GM18526 (cell line): ENCODE data around the gene ATF7.
A peak's percentile ranks its signal among the peaks of the same experiment; 100 is the strongest.

Experiments
- POLR2A ChIP-seq: IDR thresholded peaks from 3 replicates; pipeline ENCODE4 v1.6.1; 2011; ENCODE audit not compliant: insufficient read length; ENCODE audit errors: extremely low read depth

ATF7 gene

DNA sequence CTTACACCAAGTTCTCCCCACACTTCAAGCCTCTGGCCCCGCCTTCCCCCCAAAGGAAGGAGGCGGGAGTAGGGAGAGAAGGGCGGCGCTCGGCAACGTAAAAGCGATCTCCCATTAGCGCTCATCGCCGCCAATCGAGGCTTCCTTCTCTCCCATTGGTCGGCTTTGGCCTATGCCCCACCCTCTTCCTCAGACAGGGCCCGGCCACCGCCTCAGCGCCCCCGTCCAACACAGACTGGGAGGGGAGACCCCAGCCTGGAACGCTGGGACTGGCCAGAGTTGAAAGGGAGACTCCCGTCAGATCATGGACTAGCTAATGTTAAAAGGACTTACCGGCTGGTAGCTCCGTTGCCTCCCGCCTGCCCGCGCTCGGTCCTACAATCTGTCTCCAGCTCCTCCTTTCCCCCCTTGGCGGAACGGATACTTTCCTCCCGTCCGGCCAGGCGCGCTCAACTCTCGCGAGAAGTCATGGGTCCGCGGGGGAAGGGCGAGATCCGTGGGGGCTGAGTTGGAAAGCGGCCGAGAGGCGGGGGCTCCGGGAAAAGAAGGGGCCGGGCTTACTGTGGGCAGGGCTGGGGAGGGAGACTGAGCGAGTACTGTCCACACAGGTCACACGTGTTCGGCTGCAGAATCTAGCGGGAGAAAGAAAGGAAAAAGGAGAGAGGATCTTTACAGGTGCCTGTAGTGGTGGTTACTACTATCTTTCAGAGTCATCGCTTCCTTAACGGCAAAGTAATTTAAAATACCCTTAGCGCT, at the start of gene ATF7:
Gene ATF7 (minus strand): TSS at position 437 of the 756 bp plus-strand sequence. CDS start 25,382 bp downstream, outside the sequence.
- peak; percentile 55 for TF ChIP-seq POLR2A

- no peak for TF ChIP-seq POLR2A
Measured at GRCh38 chr12:53674977-53675700, 49.0 kb upstream of the ATF7 start.

DNA sequence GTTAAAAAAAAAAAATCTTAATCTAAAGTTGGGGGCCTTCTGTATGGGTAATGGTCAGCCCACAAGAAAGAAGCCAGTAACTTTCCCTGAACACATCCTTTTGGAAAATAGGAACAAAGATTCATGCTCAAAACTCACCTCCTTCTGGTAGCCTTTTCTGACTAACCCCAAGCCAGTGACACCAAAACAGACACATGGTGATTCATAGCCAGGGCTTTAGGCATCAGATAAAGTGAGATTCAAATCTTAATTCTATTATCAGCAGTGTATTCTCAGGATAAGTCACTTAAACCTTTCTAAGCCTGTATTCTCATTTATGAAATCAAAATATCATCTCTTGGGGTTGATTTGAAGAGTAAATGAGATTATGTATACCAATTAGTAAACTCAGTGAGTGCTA, 44.8 kb upstream of the ATF7 start:
- no peak for TF ChIP-seq POLR2A

GRCh38 chr12:53670308-53670707, 44.1 kb upstream of the ATF7 start:
- TF ChIP-seq POLR2A: no peak

DNA sequence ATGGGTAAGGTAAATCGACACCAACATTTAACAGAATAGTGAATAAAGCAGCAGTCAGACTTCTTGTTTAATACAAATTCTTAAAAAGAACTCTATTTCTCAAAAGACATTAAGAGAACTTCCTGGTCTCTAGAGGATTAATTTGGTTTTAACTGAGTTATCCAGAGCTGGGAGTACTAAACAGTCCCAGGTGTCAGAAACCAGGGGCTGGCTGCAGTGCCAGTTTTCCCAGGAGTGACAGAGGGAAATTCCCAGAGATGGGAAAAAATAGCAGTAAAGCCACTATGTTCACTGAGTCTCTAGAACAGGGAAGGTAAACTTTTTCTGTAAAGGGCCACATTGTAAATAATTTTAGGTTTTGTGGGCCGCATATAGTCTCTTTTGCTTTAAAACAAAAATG, 40.9 kb upstream of the ATF7 start:
- no peak for TF ChIP-seq POLR2A

DNA sequence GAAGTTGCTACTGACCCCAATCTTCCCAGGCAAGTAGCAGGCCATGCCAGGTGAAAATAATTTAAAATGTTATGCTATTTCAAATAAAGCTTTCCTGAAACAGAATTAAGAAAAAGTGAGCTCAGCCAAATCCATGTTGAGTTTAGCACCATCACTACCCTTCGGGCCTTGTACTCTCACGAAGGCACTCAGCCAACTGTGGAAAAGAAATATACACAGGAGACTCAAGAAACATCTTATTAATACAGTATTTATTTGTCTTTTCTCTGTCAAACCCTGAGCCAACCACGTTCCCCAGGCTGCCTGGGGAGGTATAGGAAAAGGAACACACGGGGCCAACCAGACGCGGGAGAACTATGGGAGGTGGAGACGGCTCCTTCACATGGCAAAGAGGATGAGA, 38.8 kb upstream of the ATF7 start:
- no peak for TF ChIP-seq POLR2A

DNA sequence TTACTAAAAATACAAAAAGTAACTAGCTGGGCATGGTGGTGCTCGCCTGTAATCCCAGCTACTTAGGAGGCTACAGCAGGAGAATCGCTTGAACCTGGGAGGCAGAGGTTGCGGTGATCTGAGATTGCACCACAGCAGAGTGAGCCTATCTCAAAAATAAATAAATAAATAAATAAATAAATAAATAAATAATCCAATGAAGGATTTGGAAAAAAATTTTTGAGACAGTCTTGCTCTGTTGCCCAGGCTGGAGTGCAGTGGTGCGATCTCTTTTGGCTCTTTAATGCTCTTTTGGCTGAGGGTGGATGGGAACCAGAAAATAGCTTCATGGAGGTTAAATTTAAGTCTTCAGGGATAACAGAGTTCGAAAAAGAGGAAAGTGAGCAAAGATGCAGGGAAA, 38.0 kb upstream of the ATF7 start:
- TF ChIP-seq POLR2A: no peak

DNA sequence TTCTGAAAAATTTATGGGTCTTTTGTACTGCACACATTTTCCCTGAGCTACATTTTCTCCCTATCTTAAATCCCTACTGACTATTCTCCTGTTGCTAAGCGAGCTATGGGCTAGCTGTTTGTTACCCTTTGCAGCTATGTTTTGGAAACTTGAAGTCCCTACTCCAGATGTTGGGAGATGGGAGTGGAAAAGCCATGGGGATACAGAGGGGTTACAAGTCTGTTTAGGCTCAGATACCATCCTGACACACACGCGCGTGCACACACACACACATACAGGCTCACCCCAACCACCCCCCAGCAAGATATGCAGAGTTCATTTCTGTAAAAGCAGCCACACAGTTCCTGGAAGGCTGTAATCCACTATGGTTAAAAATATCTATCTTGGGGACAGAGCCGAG, 33.9 kb upstream of the ATF7 start:
- no peak for TF ChIP-seq POLR2A

DNA sequence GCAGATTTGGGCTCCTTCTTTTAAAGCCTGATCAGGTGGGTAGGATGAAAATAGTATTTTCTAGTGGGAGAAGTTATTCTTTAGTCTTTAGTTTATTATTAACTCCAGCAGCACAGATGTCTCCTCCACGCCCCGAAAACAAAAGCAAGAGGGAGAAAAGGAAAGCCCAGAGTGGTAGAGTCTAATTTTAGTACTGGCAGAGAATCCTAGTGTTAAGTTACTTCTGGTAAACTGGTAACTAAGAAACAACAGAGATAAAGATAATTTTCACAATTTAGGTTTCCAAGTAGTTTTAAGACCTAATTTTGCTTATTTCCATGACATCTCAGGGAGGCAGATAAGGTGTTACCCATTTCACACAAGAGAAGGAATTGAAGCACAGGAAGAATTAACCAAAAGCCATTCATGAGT, 33.4 kb upstream of the ATF7 start:
- no peak for TF ChIP-seq POLR2A

DNA sequence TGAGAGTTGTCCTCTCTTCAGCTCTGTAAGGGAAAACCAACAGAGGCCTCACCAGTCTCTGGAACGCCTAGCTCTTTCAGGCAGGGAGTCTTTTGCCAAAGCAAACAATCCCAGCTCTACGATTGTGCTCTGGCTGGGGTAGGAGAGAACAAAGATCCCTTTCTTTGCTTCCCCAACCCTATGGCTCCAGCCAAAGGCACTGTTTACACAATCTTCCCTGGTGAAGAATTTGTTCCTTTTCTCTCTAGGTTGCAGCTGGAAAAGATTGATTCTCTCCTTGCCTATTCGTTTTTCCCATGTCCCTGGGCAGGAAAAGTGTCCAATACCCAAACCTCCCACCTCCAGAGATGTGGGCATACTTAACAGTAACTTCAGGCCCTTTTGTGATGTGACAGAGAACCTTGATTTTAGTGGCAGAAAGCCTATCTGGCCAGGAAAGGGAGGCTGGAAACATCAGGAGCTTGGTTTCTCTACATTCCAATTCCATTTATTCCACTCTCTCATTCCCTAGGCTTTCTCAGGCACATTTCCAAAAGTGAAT, 32.9 kb upstream of the ATF7 start:
- TF ChIP-seq POLR2A: no peak

GRCh38 chr12:53657041-53657440, 30.9 kb upstream of the ATF7 start:
- no peak for TF ChIP-seq POLR2A

DNA sequence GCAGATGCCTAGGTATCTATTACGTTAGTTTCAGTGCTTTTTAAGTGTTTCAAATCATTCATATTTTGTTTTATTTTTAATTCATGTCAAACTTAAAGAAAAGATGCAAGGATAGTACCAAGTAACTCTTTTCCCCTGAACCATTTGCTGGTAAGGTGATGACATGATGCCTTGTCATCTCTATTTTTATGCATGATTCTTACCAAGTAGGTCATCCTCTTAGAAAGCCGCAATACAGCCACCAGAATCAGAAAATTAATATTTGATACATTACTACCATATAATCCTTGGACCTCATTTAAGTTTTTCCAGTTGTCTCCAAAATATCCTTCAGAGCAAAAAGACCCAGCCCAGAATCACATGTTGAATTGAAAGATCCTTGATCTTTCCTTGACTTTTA, 27.4 kb upstream of the ATF7 start:
- no peak for TF ChIP-seq POLR2A

DNA sequence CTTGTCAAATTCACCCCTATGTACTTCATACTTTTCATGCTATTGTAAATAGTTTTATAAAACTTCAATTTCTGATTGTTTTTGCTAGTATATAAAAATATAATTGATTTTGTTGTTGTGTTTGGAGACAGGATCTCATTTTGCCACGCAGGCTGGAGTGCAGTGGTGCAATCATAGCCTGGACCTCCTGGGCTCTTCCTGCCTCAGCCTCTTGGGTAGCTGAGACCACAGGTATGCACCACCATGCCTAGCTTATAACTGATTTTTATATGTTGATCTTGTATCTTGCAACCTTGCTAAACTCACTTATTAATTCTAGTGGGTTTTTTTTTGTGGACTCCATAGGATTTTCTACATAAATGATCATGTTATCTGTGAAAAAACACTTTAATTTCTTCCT, 26.2 kb upstream of the ATF7 start:
- TF ChIP-seq POLR2A: no peak

GRCh38 chr12:53651737-53652136, 25.6 kb upstream of the ATF7 start:
- no peak for TF ChIP-seq POLR2A

GRCh38 chr12:53645165-53645564, 19.0 kb upstream of the ATF7 start:
- TF ChIP-seq POLR2A: no peak

GRCh38 chr12:53644133-53644532, 18.0 kb upstream of the ATF7 start:
- no peak for TF ChIP-seq POLR2A
